IPS-20b (cell line): Measurements from ENCODE around the gene ITPR1.
"Not testable (repeated sequence)": the region's sequence is repeated elsewhere in the genome, so short reads cannot be mapped to it uniquely, and the experiment has no call there.

Experiments used
- H3K27ac ChIP-seq: one replicate; pipeline ENCODE4 v1.5.1; 2013; ENCODE audit warnings: low read length
- H3K27me3 ChIP-seq: 2 replicates; pipeline ENCODE4 v1.6.1; 2013; ENCODE audit warnings: mild to moderate bottlenecking, low read length, inconsistent platforms; ENCODE audit not compliant: insufficient read depth
- H3K36me3 ChIP-seq: 2 replicates; pipeline ENCODE4 v1.6.1; 2013; ENCODE audit warnings: low read depth, mild to moderate bottlenecking, inconsistent platforms, low read length, moderate library complexity; ENCODE audit not compliant: insufficient read depth
- H3K4me1 ChIP-seq: 2 replicates; pipeline ENCODE4 v1.6.1; 2013; ENCODE audit warnings: mild to moderate bottlenecking, control low read depth, inconsistent platforms, low read length, moderate library complexity; ENCODE audit not compliant: insufficient read depth
- H3K4me3 ChIP-seq: 2 replicates; pipeline ENCODE4 v1.5.1; 2013; ENCODE audit warnings: mild to moderate bottlenecking, low read length, inconsistent platforms
- H3K9ac ChIP-seq: 2 replicates; pipeline ENCODE4 v1.6.1; 2013; ENCODE audit warnings: low read depth, mild to moderate bottlenecking, inconsistent platforms, low read length, moderate library complexity
- H3K9me3 ChIP-seq: 2 replicates; pipeline ENCODE4 v1.6.1; 2013; ENCODE audit warnings: mild to moderate bottlenecking, low read depth, low read length, inconsistent platforms; ENCODE audit not compliant: insufficient read depth

The ITPR1 gene

GRCh38 chr3:4493014-4493940 lies at the start of gene ITPR1:
TSS of gene ITPR1 (plus strand) at chr3:4493348. CDS start at chr3:4516492, 23,144 bp downstream.
- peak within 1 kb of the TSS; percentile 84 for H3K9ac ChIP-seq
- H3K27me3 ChIP-seq, result peaks cover 45% of the 10 kb centered on the region
- no peak within 1 kb of the TSS for H3K27ac ChIP-seq
- H3K36me3 ChIP-seq, result no peaks in the 10 kb centered on the region
- H3K4me3 ChIP-seq, result peak within 1 kb of the TSS; percentile 95
- no peaks in the 10 kb centered on the region for H3K4me1 ChIP-seq
- no peaks in the 10 kb centered on the region for H3K9me3 ChIP-seq

GRCh38 chr3:4447295-4447999 lies 45.7 kb upstream of the ITPR1 start:
- Histone ChIP-seq H3K36me3 (no peaks in the 10 kb centered on the region; the same call in 1 of the 2 replicates), H3K27ac (no peak overlapping the region)

GRCh38 chr3:4448187-4448586 lies 45.0 kb upstream of the ITPR1 start:
- Histone ChIP-seq H3K4me1 (peaks cover 12% of the 10 kb centered on the region), H3K4me3 (peak overlapping the region; percentile 49), H3K27ac (no peak overlapping the region), H3K9me3 (no peaks in the 10 kb centered on the region), H3K9ac (peak overlapping the region; percentile 14; the same call in 1 of the 2 replicates), H3K27me3 (no peaks in the 10 kb centered on the region), H3K36me3 (no peaks in the 10 kb centered on the region; the same call in 1 of the 2 replicates)

More at GRCh38 chr3:4447295-4447999, 45.7 kb upstream of the ITPR1 start:
- Histone ChIP-seq H3K4me3 (no peak overlapping the region), H3K27me3 (no peaks in the 10 kb centered on the region), H3K9me3 (no peaks in the 10 kb centered on the region), H3K4me1 (peaks cover 12% of the 10 kb centered on the region), H3K9ac (peak overlapping the region; percentile 3; the same call in 1 of the 2 replicates)

- Histone ChIP-seq H3K36me3 (no peaks in the 10 kb centered on the region; the same call in 1 of the 2 replicates), H3K4me3 (no peak overlapping the region), H3K9ac (no peak overlapping the region), H3K9me3 (no peaks in the 10 kb centered on the region), H3K27me3 (no peaks in the 10 kb centered on the region), H3K4me1 (peaks cover 12% of the 10 kb centered on the region), H3K27ac (no peak overlapping the region)
Measured at GRCh38 chr3:4449043-4449805, 43.9 kb upstream of the ITPR1 start.

GRCh38 chr3:4454142-4454541 lies 39.0 kb upstream of the ITPR1 start:
- Histone ChIP-seq H3K9ac (no peak overlapping the region), H3K27ac (no peak overlapping the region), H3K4me3 (no peak overlapping the region), H3K36me3 (no peaks in the 10 kb centered on the region; the same call in 1 of the 2 replicates), H3K9me3 (no peaks in the 10 kb centered on the region), H3K27me3 (no peaks in the 10 kb centered on the region), H3K4me1 (no peaks in the 10 kb centered on the region)

- H3K27ac ChIP-seq, H3K27me3 ChIP-seq, H3K36me3 ChIP-seq, H3K4me1 ChIP-seq, H3K9me3 ChIP-seq, H3K9ac ChIP-seq, H3K4me3 ChIP-seq: not testable (repeated sequence)
Measured at GRCh38 chr3:4456780-4457179, 36.4 kb upstream of the ITPR1 start.

GRCh38 chr3:4458961-4459360 lies 34.2 kb upstream of the ITPR1 start:
- Histone ChIP-seq H3K27me3 (no peaks in the 10 kb centered on the region), H3K27ac (no peak overlapping the region), H3K9me3 (no peaks in the 10 kb centered on the region), H3K36me3 (no peaks in the 10 kb centered on the region), H3K4me1 (no peaks in the 10 kb centered on the region), H3K4me3 (no peak overlapping the region), H3K9ac (no peak overlapping the region)

- no peaks in the 10 kb centered on the region for H3K36me3 ChIP-seq
- no peak overlapping the region for H3K4me3 ChIP-seq
- no peak overlapping the region for H3K9ac ChIP-seq
- H3K4me1 ChIP-seq, result no peaks in the 10 kb centered on the region
- no peaks in the 10 kb centered on the region for H3K27me3 ChIP-seq
- H3K9me3 ChIP-seq, result no peaks in the 10 kb centered on the region
- no peak overlapping the region for H3K27ac ChIP-seq
Measured at GRCh38 chr3:4460334-4460733, 32.8 kb upstream of the ITPR1 start.

GRCh38 chr3:4461468-4462090 lies 31.6 kb upstream of the ITPR1 start:
- Histone ChIP-seq H3K27me3 (no peaks in the 10 kb centered on the region), H3K27ac (no peak overlapping the region), H3K9me3 (no peaks in the 10 kb centered on the region), H3K36me3 (no peaks in the 10 kb centered on the region), H3K4me1 (no peaks in the 10 kb centered on the region), H3K4me3 (no peak overlapping the region), H3K9ac (no peak overlapping the region)

GRCh38 chr3:4462369-4463040 lies 30.6 kb upstream of the ITPR1 start:
- no peak overlapping the region for H3K27ac ChIP-seq
- no peaks in the 10 kb centered on the region for H3K36me3 ChIP-seq
- no peak overlapping the region for H3K9ac ChIP-seq
- H3K4me1 ChIP-seq, result no peaks in the 10 kb centered on the region; the same call in 1 of the 2 replicates
- no peaks in the 10 kb centered on the region for H3K27me3 ChIP-seq
- H3K9me3 ChIP-seq, result no peaks in the 10 kb centered on the region
- H3K4me3 ChIP-seq, result no peak overlapping the region
